ENCODE results near the gene RAB3GAP1. TPM values are rescaled to one million over a fixed set of nuclear protein-coding genes. Genes with fewer than 3 reads are reported as not detected.
A peak's percentile ranks its signal among the peaks of the same experiment; 100 is the strongest.
"Not testable (repeated sequence)": the region's sequence is repeated elsewhere in the genome, so short reads cannot be mapped to it uniquely, and the experiment has no call there.

RAB3GAP1 gene
- 72.5 TPM for polyA plus RNA-seq (2013, experiment 1 of 2; ENCODE audit: insufficient read length)
- polyA plus RNA-seq (2013, experiment 2 of 2; ENCODE audit: insufficient read length): 67.3 TPM

- peak; percentile 84 for DNase-seq
Measured at GRCh38 chr2:135052042-135052876, at the start of gene RAB3GAP1. TSS of gene RAB3GAP1 (plus strand) at chr2:135052292. CDS start at chr2:135052308, 16 bp downstream.

DNA sequence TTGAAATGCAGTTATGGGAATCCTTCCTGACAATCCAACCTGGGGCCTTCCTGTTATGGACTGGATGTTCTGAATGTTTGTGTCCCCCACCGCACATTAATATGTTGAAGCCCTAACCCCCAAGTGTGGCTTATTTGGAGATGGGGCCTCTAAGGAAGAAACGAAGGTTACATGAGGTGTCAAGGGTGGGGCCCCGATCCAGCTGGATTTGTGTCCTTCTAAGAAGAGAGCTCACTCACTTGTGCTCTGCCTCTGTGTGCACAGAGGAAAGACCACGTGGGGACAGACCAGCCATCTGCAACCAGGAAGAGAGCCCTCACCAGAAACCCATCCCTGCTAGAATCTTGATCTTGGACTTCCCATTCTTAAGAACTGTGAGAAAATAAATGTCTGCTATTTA lies 49.3 kb upstream of the RAB3GAP1 start:
- DNase-seq: no peak

- peak; percentile 57 for DNase-seq
Measured at GRCh38 chr2:135004005-135004746, 47.9 kb upstream of the RAB3GAP1 start.

GRCh38 chr2:135005753-135006152 lies 46.3 kb upstream of the RAB3GAP1 start:
- no peak for DNase-seq

DNA sequence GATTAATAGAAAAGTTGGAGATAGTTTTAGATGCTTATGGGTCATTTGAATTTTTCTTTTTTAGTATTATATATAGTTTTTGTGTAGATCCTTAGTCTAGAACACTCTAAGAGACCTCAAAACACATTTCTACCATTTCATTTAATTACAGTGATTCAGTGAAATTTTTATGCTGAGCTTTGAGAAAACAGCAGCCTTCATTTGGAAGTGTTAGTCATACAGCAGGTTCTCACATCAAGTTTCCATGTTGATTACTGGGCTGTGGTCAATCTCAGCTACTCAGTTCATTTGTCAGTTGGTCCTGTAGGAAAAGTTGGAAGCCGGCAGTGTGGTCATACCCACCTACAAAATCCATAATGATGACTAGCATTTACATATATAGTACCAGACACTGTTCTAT lies 42.8 kb upstream of the RAB3GAP1 start:
- DNase-seq: no peak

DNA sequence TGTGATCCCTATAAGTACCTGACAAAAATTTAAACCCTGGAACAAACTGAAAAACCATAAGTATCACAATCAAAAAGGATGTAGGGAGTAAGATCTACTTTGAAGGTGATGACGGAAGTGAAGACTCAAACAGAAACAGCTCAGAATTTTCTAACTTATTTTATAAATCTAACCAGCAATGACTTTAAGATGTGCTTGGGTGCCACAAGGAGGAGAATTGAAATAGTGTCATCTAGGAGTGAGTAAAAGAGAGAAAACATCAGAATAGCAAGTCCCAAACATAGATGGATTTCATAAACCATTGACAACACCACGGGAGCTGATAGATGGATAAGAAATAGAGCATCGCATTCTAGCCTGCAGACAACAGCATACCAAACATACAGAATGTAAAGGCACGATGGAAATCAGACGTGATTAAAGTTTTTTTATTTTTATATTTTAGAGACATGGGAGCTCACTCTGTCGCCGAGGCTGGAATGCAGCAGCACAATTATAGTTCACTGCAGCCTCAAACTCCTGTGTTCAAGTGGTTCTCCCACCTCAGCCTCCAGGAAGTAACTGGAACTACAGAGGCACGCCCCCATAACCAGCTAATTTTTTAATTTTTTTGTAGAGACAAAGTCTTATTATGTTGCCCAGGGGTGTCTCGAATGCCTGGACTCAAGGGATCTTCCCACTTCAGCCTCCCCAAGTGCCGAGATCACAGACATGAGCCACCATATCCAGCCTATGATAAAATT lies 41.7 kb upstream of the RAB3GAP1 start:
- DNase-seq: no peak

DNA sequence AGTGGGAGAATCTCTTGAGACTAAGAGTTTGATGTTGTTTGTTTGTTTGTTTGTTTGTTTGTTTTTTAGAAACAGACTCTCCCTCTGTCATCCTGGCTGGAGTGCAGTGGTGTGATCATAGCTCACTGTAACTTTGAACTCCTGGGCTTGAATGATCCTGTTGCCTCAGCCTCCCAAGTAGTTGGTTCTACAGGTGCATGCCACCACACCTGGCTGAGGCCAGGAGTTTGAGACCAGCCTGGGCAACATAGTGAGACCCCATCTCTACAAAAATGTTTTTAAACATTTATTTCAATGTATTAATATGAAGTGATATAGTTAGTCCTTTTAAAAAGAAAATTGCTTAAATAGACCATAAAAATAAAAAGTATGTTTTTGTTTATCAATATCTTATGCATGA lies 40.5 kb upstream of the RAB3GAP1 start:
- no peak for DNase-seq

GRCh38 chr2:135021618-135022017 lies 30.5 kb upstream of the RAB3GAP1 start:
- DNase-seq: no peak

DNA sequence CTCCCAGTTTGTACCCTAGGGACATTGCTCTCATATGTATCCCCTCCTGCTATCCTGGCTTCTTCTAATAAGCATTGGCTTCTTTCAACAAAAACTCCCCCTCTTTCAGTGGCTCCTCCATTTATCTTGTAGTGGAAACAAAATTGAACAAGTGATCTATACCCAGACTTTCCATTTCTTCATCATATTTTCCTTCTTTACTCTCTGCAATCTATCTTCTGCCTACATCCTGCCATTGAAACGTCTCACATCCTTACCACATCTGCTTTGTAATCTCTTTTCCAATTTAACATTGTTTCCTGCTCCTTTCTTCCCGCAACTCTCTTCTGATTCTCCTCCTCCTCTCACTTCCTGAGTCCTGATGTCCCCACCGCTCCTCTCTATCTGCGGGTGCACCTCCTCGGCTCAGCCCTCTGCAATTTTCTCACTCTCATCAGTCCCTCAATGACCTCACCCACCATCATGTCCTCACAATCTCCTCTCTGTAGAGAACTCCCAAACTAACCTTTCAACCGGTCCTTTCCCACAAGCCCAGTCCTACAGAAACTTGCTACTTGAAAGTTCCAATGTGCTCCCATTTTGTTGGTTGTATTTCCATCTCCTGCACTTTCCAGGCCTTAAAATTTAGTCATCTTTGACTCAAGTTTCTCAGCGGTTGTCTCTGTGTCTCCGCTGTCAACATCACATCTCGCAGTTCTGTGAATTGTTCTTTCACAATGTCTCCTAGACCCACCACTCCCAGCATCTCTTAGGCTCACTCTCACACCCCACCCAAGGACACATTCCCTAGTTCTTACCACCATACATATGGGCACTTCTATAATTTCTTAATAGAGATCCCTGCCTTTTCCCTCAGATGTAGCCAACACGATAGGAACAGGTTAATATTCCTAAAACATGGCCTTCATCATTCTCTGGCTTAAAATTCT lies 28.9 kb upstream of the RAB3GAP1 start:
- DNase-seq: no peak

GRCh38 chr2:135023886-135024485 lies 28.1 kb upstream of the RAB3GAP1 start:
- no peak for DNase-seq

DNA sequence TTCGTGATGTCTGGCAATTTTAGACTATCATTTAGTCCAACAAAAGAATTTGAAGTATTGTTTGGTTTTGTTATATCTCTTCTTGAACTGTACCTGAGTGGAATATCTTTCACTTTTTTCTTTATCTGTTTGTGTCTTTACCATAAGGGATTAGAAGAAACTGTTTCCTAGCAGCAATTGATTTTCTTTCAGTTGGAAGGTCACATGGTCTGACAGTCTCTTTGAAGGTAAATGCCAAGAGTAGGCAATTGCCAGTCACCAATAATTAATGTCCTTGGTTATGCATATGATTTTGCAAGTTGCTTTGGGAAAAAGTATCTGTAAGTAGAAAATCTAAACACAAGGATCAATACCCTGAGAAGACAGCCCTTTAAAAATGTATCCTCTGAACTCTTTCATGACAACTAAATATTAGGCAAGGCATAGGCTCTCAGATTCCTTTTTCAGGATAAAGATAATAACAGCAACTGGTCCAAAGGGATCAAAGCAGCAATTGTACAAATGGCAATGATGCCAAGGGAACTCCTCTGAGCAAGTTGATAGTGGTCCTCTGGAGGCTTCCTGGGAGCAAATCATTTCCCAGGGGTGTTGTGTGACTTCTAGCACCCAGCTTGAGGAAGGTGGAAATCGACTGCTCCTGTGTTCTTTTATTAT lies 22.5 kb upstream of the RAB3GAP1 start:
- no peak for DNase-seq

DNA sequence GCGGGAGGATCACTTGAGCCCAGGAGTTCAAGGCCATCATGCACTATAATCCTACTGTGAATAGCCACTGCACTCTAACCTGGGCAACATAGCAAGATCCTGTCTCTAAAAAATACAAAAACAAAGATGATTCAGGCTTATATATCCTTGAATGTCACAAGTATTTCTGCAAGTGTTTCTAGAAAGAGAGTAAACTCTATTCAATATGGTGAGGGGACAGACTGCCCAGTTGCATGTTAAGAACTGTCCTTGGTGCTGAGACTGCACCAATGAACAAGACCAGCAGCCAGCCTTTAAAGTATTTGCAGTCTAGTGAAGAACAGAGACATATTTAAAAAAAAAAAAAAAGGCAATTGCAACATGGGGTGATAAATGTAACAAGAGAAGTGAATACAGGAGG lies 21.3 kb upstream of the RAB3GAP1 start:
- peak; percentile 36 for DNase-seq

- DNase-seq: not testable (repeated sequence)
Measured at GRCh38 chr2:135033216-135033615, 18.9 kb upstream of the RAB3GAP1 start.

DNA sequence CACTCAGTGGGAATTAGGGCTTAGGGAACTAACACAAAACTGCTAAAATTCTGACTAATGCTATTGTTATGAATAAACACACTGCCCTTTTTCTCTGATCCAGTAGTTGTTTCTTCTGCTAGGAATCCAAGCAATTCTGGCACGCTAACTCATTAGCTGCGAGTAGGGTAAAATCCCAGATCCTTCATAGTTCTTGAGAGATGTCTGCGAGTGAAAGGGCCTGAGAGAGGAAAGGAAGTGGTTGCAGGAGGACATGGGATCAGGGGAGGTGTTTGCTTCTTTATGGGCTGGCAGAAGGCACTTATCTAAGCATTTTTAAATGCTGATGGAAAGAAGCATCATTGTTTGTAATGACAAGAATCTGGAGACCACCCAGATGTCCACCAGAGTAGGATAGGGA lies 14.3 kb upstream of the RAB3GAP1 start:
- DNase-seq: no peak

DNA sequence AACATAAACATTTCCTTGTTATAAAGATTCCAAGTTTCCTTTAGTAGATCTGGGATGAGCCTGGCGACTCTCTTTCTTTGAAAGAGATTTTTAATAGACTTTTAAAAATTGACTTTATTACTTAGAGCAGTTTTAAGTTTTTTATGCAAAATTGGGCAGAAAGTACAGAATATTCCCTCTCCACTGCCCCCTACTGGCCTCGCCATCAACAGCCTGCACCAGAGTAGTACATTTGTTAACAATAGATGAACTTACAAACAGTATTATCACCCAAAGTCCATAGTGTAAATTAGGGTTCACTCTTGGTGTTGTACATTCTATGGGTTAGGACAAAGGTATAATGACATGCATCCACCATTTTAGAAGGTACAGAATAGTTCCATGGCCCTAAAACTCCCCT lies 8.7 kb upstream of the RAB3GAP1 start:
- DNase-seq: no peak

DNA sequence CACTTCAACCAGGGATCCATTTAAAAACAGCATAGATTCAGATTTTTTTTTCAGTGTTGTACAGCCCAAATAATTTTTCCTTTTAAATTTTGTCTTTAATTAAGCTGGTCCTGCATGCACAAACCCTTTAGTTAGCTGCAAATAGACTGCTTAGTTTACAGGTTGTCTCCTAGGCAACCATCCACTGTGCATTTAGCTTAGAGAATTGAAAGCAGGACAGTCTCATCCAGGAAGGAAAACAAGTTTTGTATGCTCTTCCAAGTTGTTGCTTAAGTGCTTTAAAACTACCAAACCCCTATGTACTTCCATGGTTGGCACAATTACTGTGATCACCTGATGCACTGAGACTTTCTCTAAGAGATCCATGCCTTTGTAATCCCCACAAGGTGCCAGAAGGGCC lies 4.8 kb upstream of the RAB3GAP1 start, which contains the start of gene MAP3K19:
TSS of gene MAP3K19 (minus strand) at position 148 of the 400 bp plus-strand sequence. CDS start 22,800 bp downstream, outside the sequence.
- no peak for DNase-seq

- DNase-seq: no peak
Measured at GRCh38 chr2:135048122-135048521, 4.0 kb upstream of the RAB3GAP1 start.

DNA sequence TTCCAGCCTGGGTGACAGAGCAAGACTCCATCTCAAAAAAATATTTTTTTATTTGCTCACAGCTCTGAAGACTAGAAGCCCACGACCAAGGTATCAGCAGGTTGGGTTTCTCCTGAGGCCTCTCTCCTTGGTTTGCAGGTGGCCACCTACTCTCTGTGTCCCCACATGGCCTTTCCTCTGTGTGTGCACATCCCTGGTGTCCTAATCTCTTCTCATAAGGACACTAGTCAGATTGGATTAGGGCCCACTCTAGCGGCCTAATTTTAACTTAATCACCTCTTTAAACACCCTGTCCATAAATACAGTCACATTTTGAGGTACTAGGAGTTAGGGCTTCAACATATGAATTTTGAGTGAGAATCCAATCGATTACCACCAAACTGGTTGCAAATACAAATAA lies 2.0 kb upstream of the RAB3GAP1 start:
- no peak for DNase-seq

DNA sequence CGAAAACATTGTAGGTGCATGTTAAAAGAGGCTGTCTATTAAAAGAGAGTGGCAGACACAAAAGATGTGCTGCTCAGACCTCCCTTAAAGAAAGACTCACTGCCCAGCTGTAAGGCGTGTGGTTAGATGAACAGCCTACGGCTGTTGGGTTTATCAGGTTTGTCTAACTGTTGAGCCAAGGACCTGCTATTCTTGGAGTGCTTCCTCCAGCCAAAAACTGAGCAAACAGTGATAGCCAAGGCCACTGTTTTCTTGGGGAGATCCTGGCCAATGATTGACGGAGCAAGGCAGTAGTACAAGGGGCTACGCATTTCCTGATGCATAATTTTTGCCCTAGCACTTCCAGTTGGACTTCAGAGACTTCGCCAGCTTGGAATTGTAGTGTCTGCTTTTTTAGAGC lies 1.4 kb upstream of the RAB3GAP1 start:
- DNase-seq: no peak

- DNase-seq: peak; percentile 8
Measured at GRCh38 chr2:135052997-135053474, 944 bp downstream of the RAB3GAP1 start.
